Measurements from ENCODE around the gene MRFAP1L1. TPM values are rescaled to one million over a fixed set of nuclear protein-coding genes. Genes with fewer than 3 reads are reported as not detected.

MRFAP1L1 gene
- total and polyA plus RNA-seq, 10 of the 15 experiments (the other 5 are each of a cell fraction or from before 2014, with no cell fraction given) = 30.6 to 85.1 (median 52.9) TPM

DNA sequence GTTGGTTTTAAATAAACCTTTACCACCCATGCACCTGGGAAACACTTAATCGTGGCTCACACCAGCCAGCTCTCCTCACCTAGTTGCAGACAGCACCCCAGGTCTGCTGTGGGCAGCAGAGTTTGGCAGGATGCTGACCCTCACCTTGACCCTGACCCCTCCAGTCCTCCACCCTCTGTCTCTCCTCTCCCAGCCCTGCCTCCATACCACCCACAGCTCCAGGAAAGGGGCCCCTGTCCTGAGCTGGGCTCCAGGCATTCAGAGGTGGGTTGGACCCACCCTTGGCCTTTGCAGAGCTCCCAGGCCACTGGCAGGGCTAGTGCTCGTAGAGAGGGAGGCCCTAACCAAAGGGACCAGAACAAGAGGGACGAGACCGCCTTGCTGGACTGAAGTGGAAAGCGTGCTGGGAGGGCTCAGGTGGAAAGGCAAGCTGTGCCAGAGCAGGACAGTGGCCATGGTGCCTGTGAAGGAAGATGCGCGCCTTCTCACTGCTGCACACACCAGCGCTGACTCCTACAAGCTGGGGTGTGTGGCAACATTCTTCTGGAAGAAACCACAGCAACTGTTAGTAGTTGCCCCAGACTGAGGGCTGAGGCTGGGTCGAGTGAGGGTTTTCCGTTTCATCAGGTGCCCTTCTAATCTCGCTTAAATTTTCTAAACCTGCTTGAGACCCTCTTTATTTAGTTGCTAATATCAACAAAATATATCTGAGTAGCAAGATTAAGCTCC, 26.6 kb downstream of the MRFAP1L1 start:
- CTCF ChIA-PET = interaction anchor here (1.0 to 1.2 kb wide), 2 partner anchors 8 to 419 kb away, joined by 3 to 4 read pairs; no protein-coding TSS in a partner anchor
- Histone ChIP-seq H3K4me1 (ENCODE audit: control insufficient read depth, insufficient read depth, low read length) (no peaks in the 10 kb centered on the region), H3K27ac (ENCODE audit: control insufficient read depth, insufficient read depth) (no peak overlapping the region), H3K79me2 (ENCODE audit: control insufficient read depth, insufficient read depth, low read length) (no peaks in the 10 kb centered on the region), H3K4me3 (no peak overlapping the region), H4K20me1 (ENCODE audit: control insufficient read depth, insufficient read depth) (no peaks in the 10 kb centered on the region), H2AFZ (ENCODE audit: control insufficient read depth, low read depth, low read length) (no peak overlapping the region), H3K27me3 (replicated peaks in 1 of 2; ENCODE audit: control insufficient read depth in 2 of 2, insufficient read depth in 2 of 2, low read length in 1 of 2) (no peaks in the 10 kb centered on the region), H3K4me2 (ENCODE audit: control insufficient read depth, insufficient read depth) (no peak overlapping the region), H3K36me3 (ENCODE audit: control insufficient read depth in 2 of 2, insufficient read depth in 2 of 2, low read length in 1 of 2) (no peaks in the 10 kb centered on the region), H3K9me3 (replicated peaks; ENCODE audit: control insufficient read depth, insufficient read depth, low read length) (no peaks in the 10 kb centered on the region; the same call in 2 of the 3 replicates), H3K9ac (ENCODE audit: control insufficient read depth, insufficient read depth, low read length) (no peak overlapping the region)
- in situ Hi-C loops (cut with MboI) = no loop called here
- DNase-seq (ENCODE audit: low read depth, low spot score) (no peak), ATAC-seq (no peak), FAIRE-seq (no peak)
- SMC1A ChIA-PET (ENCODE audit: uncharacterized antibody, unreplicated experiment) = interaction anchor here (1.0 kb wide), 1 partner anchor 8 kb away, joined by 4 read pairs; no protein-coding TSS in a partner anchor
- POLR2A ChIA-PET = interaction anchor here (0.6 kb wide), 1 partner anchor 176 kb away, joined by 3 read pairs; no protein-coding TSS in a partner anchor
- 71% methylated on average over 11 of the region's 11 CpGs for WGBS (ENCODE audit: insufficient coverage, insufficient replicate concordance, low lambda C conversion rate, missing lambda C conversion rate)
- no TSS peak for BruUV-seq (replicated peaks)
- TF ChIP-seq CHD1 (IDR thresholded peaks at IDR 0.05; ENCODE audit: low read depth, low read length) (no peak), POLR2AphosphoS5 (IDR thresholded peaks at IDR 0.05; ENCODE audit: low read length) (no peak), MEF2A (IDR thresholded peaks at IDR 0.05; ENCODE audit: insufficient read depth, low read depth, low read length) (no peak), IRF4 (IDR thresholded peaks at IDR 0.05; ENCODE audit: low read depth, low read length) (no peak), RUNX3 (IDR thresholded peaks at IDR 0.05; ENCODE audit: low read length) (no peak), RAD21 (IDR thresholded peaks at IDR 0.05; ENCODE audit: insufficient read depth, low read depth, low read length) (no peak), STAT3 (IDR thresholded peaks at IDR 0.05; ENCODE audit: low read depth, low read length) (no peak)
- TF ChIP-seq, protein P1, sequence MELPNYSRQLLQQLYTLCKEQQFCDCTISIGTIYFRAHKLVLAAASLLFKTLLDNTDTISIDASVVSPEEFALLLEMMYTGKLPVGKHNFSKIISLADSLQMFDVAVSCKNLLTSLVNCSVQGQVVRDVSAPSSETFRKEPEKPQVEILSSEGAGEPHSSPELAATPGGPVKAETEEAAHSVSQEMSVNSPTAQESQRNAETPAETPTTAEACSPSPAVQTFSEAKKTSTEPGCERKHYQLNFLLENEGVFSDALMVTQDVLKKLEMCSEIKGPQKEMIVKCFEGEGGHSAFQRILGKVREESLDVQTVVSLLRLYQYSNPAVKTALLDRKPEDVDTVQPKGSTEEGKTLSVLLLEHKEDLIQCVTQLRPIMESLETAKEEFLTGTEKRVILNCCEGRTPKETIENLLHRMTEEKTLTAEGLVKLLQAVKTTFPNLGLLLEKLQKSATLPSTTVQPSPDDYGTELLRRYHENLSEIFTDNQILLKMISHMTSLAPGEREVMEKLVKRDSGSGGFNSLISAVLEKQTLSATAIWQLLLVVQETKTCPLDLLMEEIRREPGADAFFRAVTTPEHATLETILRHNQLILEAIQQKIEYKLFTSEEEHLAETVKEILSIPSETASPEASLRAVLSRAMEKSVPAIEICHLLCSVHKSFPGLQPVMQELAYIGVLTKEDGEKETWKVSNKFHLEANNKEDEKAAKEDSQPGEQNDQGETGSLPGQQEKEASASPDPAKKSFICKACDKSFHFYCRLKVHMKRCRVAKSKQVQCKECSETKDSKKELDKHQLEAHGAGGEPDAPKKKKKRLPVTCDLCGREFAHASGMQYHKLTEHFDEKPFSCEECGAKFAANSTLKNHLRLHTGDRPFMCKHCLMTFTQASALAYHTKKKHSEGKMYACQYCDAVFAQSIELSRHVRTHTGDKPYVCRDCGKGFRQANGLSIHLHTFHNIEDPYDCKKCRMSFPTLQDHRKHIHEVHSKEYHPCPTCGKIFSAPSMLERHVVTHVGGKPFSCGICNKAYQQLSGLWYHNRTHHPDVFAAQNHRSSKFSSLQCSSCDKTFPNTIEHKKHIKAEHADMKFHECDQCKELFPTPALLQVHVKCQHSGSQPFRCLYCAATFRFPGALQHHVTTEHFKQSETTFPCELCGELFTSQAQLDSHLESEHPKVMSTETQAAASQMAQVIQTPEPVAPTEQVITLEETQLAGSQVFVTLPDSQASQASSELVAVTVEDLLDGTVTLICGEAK (IDR thresholded peaks at IDR 0.05; ENCODE audit: borderline replicate concordance) = no peak
- TF ChIP-seq, protein P2, sequence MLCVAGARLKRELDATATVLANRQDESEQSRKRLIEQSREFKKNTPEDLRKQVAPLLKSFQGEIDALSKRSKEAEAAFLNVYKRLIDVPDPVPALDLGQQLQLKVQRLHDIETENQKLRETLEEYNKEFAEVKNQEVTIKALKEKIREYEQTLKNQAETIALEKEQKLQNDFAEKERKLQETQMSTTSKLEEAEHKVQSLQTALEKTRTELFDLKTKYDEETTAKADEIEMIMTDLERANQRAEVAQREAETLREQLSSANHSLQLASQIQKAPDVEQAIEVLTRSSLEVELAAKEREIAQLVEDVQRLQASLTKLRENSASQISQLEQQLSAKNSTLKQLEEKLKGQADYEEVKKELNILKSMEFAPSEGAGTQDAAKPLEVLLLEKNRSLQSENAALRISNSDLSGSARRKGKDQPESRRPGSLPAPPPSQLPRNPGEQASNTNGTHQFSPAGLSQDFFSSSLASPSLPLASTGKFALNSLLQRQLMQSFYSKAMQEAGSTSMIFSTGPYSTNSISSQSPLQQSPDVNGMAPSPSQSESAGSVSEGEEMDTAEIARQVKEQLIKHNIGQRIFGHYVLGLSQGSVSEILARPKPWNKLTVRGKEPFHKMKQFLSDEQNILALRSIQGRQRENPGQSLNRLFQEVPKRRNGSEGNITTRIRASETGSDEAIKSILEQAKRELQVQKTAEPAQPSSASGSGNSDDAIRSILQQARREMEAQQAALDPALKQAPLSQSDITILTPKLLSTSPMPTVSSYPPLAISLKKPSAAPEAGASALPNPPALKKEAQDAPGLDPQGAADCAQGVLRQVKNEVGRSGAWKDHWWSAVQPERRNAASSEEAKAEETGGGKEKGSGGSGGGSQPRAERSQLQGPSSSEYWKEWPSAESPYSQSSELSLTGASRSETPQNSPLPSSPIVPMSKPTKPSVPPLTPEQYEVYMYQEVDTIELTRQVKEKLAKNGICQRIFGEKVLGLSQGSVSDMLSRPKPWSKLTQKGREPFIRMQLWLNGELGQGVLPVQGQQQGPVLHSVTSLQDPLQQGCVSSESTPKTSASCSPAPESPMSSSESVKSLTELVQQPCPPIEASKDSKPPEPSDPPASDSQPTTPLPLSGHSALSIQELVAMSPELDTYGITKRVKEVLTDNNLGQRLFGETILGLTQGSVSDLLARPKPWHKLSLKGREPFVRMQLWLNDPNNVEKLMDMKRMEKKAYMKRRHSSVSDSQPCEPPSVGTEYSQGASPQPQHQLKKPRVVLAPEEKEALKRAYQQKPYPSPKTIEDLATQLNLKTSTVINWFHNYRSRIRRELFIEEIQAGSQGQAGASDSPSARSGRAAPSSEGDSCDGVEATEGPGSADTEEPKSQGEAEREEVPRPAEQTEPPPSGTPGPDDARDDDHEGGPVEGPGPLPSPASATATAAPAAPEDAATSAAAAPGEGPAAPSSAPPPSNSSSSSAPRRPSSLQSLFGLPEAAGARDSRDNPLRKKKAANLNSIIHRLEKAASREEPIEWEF (IDR thresholded peaks at IDR 0.05; ENCODE audit: insufficient replicate concordance, low read depth, low read length) = no peak
- RAD21 ChIA-PET (ENCODE audit: unreplicated experiment) = no interaction called here
- intact Hi-C loops (cut with micrococcal nuclease; ENCODE audit: unreplicated experiment) = no loop called here

All from GM12878 (cell line).